ENCODE results near the gene PLA2G2F.

PLA2G2F gene

DNA sequence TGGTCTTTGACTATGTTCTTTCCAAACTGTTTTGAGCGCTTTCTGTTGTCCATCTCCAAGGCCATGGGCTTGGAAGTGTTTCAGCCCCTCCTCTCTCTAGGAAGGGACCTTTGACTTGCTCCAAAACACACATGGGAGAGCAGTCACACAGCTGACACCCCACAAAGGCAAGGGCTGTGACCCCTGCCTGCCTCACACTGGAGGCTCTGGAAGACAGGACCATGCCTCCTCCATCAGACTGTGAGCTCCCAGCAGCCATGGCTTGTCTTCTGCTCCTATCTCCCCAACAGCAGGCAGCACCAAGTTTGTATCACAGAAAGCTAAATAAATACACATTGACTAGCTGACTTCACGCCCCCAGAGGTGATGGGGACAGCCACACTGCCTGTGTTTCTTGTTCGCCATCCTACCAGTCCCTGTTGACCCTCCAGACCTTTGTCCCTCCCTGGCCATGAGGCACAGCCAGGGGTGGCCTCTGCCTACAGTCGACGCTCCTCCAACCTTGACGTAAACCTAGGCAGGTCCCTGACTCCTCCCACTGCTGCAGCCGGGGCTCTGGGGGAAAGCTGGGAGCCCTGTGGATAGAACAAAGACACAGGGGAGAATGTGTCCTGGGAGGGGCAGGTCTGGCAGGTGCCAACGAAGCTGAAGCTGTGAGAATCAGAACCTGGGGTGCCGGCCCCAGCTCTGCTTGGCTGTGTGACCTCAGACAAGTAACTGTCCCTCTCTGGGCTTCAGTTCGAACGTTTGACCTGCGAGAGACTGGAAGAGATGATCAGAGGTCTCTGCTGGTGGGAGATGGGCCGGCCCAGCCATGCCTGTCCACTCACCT is 4.8 kb downstream of the PLA2G2F start:
- no peak for DNase-seq

GRCh38 chr1:20147846-20148570 is 8.9 kb downstream of the PLA2G2F start:
- DNase-seq = no peak

- DNase-seq = no peak
These were observed 9.7 kb downstream of the PLA2G2F start for GRCh38 chr1:20148571-20149500.

- DNase-seq = no peak
These were observed 10.6 kb downstream of the PLA2G2F start for GRCh38 chr1:20149601-20150325.

- no peak for DNase-seq
These were observed 11.2 kb downstream of the PLA2G2F start for GRCh38 chr1:20150326-20150705.

DNA sequence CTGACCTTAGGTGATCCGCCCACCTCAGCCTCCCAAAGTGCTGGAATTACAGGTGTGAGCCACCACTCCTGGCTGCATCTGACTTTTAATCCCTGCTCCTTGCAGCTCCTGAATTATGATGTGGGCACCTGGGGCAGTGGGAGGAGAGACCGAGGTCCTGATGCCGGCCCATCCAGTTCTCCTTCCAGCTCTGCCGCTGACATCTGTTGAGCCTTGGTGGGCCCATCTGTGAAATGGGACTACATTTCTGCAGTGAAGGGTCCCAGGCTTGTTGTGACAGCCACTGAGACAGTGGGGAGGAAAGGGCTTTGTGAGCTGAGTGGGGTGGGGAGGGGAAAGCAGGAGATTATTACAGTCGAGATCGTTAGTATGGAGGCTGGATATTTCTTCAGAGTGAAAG is 11.8 kb downstream of the PLA2G2F start:
- DNase-seq = no peak

DNA sequence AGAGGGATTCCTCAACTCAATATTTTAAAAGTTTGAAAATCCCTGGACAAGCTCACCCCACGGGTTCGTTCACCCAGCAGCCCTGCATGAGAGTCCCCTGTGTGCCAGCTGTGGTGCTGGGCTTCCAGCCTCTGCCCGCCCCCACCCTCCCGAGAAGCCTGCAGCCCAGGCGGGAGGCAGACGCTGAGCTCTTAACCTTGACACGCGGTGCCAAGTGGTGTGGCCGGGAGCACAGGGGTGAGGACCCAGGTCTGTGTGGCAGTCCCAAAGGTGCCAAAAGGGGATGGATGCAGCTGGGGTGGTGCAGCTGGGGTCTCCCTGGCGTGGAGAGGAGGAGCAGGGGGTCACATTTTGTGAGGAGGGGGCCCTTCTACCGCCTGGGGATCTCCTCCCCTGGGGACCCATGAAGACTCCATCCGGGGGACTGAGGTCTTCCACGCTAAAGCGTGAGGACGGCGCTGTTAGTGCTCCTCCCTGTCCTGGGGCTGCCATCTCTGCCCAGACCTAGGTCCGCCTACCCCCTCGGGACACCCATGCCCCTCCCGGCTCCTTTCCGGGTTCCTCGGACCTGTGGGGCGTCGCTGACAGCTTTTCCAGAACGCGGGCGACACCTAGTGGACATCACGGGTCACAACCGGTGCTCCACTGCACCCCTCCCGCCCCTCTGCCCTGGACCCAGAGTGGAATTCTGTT is 12.9 kb downstream of the PLA2G2F start:
- peak; percentile 81 for DNase-seq

DNA sequence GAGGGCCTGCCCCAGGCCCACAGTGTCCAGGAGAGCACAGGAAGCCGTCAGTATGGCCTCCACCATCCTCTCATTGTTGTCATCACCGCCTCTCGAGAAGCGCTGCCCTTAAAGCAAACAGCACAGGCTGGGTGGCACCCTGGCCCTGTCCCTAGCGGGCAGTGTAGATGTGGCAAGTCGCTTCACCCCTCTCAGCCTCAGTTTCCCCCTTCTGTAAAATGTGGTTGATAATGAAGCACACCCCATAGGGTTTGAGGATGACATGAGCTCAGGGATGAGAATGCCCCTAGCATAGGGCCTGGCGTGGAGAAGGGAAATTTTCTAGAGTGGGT is 13.4 kb downstream of the PLA2G2F start:
- DNase-seq = no peak

DNA sequence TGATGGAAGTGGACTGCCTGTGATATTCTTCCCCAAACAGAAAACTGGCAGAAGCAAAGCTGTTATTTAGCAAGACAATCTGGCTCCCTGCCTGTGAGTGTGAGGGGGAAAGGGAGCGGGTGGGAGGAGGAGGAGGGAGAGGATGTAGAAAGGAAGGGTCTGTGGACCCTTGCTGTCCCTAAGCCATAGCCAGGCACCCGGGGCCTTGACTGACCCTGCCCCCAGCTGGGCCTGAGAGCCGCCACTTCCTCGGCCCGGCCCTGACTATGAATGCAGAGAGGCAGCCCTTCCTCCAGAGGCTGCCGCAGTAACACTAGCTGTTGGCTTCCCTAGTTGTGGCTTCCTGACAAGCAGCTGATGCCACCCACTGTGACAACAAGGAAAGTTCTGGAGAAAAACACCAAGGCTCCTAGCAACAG is 13.9 kb downstream of the PLA2G2F start:
- DNase-seq = no peak

- DNase-seq = no peak
These were observed 15.2 kb downstream of the PLA2G2F start for GRCh38 chr1:20154301-20154831.

GRCh38 chr1:20158358-20159070 is 19.4 kb downstream of the PLA2G2F start:
- DNase-seq = no peak

- no peak for DNase-seq
These were observed 20.9 kb downstream of the PLA2G2F start for GRCh38 chr1:20160034-20160433.

GRCh38 chr1:20164694-20165202 is 25.6 kb downstream of the PLA2G2F start:
- DNase-seq = no peak

- peak; percentile 47 for DNase-seq
These were observed 26.4 kb downstream of the PLA2G2F start for GRCh38 chr1:20165522-20165951.

- no peak for DNase-seq
These were observed 26.9 kb downstream of the PLA2G2F start for GRCh38 chr1:20166051-20166450.

GRCh38 chr1:20167126-20167525 is 28.0 kb downstream of the PLA2G2F start:
- DNase-seq = no peak

- DNase-seq = peak; percentile 8
These were observed 29.7 kb downstream of the PLA2G2F start for GRCh38 chr1:20168564-20169491.

- no peak for DNase-seq
These were observed 30.8 kb downstream of the PLA2G2F start for GRCh38 chr1:20169932-20170331.

DNA sequence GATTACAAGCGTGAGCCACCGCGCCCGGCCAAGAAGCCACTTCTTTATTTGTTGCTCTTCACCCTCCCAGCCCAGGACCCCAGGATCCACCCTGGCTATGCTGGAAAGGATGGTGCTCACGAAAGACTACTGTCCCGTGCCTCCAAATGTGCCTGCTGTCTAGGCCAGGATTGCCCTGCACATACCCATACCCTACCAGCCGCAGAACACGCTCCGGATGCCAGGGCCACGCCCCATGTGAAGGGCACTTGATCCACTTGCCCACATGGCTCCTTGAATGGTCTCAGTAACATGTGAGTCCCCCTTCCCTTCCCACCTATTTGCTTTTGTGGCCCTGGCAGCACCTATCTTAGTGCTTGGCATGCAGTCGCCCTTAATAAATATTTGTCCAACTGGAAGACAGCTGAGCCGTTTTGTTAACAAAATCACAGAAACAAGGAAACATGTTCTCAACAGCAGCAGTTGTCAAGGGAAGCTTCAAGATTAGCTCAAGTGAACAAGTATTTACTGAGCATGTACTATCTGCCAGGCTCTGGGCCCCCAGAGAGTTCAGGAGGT is 33.0 kb downstream of the PLA2G2F start:
- no peak for DNase-seq

Data from NCI-H2171 treated with DMSO at 0.1 percent for 48 hours (cell line).